Adrenal gland (tissue), 5 donors: ENCODE data around the gene ZNF787.

Experiments used
- CTCF ChIP-seq, 6 experiments: fragments of 450-650 bp in 4 of 6; fragments of 200-600 bp in 2 of 6; sonication (generic) in 1 of 6; IDR thresholded peaks; 1 replicate in 5 of 6; 2 replicates in 1 of 6; pipeline versions ENCODE4 v1.5.1 to v1.8.0; 2016 to 2021; ENCODE audit warnings: antibody characterized with exemption in 6 of 6, mild to moderate bottlenecking in 2 of 6, moderate library complexity in 1 of 6
- POLR2A ChIP-seq, 2 donors: fragments of 450-650 bp; IDR thresholded peaks; one replicate each; pipeline ENCODE4 v1.6.1; 2017; ENCODE audit warnings: antibody characterized with exemption in 2 of 2, mild to moderate bottlenecking in 2 of 2, moderate library complexity in 1 of 2
- donor health status: DM: no; HTN: no; CAD: no.

- TF ChIP-seq CTCF (IDR thresholded peaks at IDR 0.05) (no peak), POLR2A (IDR thresholded peaks at IDR 0.05) (no peak)
Measured at GRCh38 chr19:56097776-56098175, 23.3 kb downstream of the ZNF787 start.
